Mucosa of descending colon (tissue), 3 donors: Measurements from ENCODE around the gene ST3GAL3. TPM values are rescaled to one million over a fixed set of nuclear protein-coding genes. Genes with fewer than 3 reads are reported as not detected.
A peak's percentile ranks its signal among the peaks of the same experiment; 100 is the strongest.

Source experiments
- ATAC-seq: fragments of 200-7000 bp; cut with Tn5 transposase; one replicate; pipeline ENCODE4 v1.9.1; 2020; ENCODE audit warnings: mild to moderate bottlenecking, moderate library complexity
- DNase-seq, 3 donors: peaks; one replicate each; pipeline ENCODE4 v3.0.0-alpha.2; 2020
- H3K36me3 ChIP-seq: fragments of 200-600 bp; one replicate; pipeline ENCODE4 v1.8.0; 2021; ENCODE audit warnings: low read depth, mild to moderate bottlenecking
- H3K4me1 ChIP-seq: fragments of 200-600 bp; one replicate; pipeline ENCODE4 v1.8.0; 2021; ENCODE audit warnings: low read depth, mild to moderate bottlenecking
- H3K4me3 ChIP-seq: fragments of 200-600 bp; one replicate; pipeline ENCODE4 v1.8.0; 2021; ENCODE audit warnings: mild to moderate bottlenecking
- H3K9me3 ChIP-seq: fragments of 200-600 bp; one replicate; pipeline ENCODE4 v1.8.0; 2021; ENCODE audit warnings: mild to moderate bottlenecking
- intact Hi-C, 2 donors: fragments of 100-400 bp; cut with DNase I in 1 of 2; cut with micrococcal nuclease in 1 of 2; formaldehyde crosslinking; loops; one replicate each; pipeline versions ENCODE4 v1.11.0 to v1.11.1; 2022; cut with DNase I, micrococcal nuclease
- total RNA-seq, 3 donors: library from RNA; stranded (reverse); fragmentation: NEBNext Ultra II Directional in 2 of 3; extraction: Animal tissue kit (Norgen Biotek cat#: 25700) in 2 of 3; gene quantifications; one replicate each; pipeline versions ENCODE4 v1.2.1 to v1.2.4, GENCODE V29; 2021 to 2023
- TF ChIP-seq, protein P1 (sequence below): fragments of 200-600 bp; IDR thresholded peaks from one replicate; pipeline ENCODE4 v1.8.0; 2022; ENCODE audit warnings: antibody characterized with exemption, mild to moderate bottlenecking
- donor health status: DM: no; HTN: no; CAD: no; lungs with moderate emphysema.
- donor health status: DM: no; HTN: no; CAD: no.
- donor health status: DM: no; HTN: yes; CAD: no.

The ST3GAL3 gene
- total RNA-seq, 3 donors from 2014 or later: 9.5 to 26.3 (median 18.2) TPM

DNA sequence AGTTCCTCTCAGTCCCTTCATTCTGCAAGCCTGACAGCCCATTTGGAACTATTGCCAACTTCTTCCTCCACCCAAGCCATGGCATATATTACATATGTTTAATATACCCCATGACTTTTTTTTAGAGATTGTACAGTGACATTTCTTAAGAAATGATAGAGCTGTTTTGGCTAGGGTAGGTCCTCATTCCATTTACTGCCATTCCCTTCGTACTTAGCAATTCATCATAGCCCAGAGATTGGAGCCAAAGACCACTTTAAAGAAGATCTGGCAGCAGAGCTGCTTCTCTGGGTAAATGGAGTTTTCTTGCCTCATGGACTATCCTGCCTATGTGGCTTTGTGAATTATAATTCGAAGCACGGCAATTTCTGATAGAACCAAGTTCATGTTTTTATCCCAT lies 93.4 kb downstream of the ST3GAL3 start:
- Histone ChIP-seq H3K36me3 (no peaks in the 10 kb centered on the region), H3K9me3 (no peaks in the 10 kb centered on the region), H3K4me3 (no peak overlapping the region), H3K4me1 (no peaks in the 10 kb centered on the region)
- intact Hi-C loops: no loop called here
- TF ChIP-seq, protein P1, sequence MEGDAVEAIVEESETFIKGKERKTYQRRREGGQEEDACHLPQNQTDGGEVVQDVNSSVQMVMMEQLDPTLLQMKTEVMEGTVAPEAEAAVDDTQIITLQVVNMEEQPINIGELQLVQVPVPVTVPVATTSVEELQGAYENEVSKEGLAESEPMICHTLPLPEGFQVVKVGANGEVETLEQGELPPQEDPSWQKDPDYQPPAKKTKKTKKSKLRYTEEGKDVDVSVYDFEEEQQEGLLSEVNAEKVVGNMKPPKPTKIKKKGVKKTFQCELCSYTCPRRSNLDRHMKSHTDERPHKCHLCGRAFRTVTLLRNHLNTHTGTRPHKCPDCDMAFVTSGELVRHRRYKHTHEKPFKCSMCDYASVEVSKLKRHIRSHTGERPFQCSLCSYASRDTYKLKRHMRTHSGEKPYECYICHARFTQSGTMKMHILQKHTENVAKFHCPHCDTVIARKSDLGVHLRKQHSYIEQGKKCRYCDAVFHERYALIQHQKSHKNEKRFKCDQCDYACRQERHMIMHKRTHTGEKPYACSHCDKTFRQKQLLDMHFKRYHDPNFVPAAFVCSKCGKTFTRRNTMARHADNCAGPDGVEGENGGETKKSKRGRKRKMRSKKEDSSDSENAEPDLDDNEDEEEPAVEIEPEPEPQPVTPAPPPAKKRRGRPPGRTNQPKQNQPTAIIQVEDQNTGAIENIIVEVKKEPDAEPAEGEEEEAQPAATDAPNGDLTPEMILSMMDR: no peak
- no peak for DNase-seq
- no peak for ATAC-seq

DNA sequence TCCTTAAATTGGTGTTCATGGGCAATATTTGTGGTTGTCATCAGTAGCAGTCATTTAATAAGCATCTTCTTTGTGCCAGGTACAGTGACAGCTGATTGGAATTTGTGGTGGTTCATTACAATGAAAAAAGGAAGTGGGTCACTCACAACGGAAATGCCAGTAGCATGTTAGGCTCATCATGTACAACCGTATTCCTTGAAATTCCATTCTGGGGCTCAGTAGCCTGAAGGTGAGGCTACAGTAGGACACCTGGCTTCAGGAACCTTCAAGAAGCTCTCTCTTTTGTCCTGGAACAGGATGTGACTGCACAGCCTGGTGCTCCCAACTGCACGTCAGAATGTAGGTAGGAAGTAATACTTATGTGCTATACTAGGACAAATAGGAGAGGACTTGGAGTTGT lies 93.9 kb downstream of the ST3GAL3 start:
- TF ChIP-seq, protein P1: no peak
- Histone ChIP-seq H3K9me3 (no peaks in the 10 kb centered on the region), H3K36me3 (no peaks in the 10 kb centered on the region), H3K4me1 (no peaks in the 10 kb centered on the region), H3K4me3 (no peak overlapping the region)
- intact Hi-C loops: no loop called here
- ATAC-seq: no peak
- DNase-seq: no peak

DNA sequence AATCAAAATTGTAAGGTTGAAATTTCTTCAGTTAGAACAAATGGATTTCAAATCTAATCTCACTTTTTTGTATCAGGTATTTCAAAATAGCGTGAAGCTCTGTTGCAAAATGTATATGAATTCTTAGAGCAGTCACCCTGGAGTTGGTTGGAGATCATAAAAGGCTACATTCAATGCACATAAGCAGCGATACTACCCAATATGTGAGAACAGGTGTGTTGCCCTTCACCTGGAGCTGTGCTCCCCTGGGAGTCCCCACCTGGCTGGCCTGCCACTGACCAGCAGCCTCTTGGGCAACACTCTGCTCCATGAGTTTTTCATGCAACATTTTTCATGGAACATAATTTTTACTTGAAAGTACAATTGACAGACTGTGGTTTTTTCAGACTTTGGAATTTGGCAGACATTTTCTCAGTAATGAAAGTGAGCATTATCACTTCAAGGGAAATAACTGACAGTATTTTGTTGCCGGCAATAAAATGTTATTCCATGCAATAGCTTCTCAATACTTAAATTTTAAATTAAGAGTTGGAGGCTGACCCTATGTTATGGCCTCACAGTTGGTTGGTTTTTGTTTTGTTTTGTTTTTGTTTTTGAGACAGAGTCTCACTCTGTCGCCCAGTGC lies 95.1 kb downstream of the ST3GAL3 start:
- DNase-seq (no peak), ATAC-seq (peak; percentile 60)
- intact Hi-C loops: no loop called here
- no peaks in the 10 kb centered on the region for H3K9me3 ChIP-seq
- no peak overlapping the region for H3K4me3 ChIP-seq
- TF ChIP-seq, protein P1: no peak
- no peaks in the 10 kb centered on the region for H3K36me3 ChIP-seq
- no peaks in the 10 kb centered on the region for H3K4me1 ChIP-seq

DNA sequence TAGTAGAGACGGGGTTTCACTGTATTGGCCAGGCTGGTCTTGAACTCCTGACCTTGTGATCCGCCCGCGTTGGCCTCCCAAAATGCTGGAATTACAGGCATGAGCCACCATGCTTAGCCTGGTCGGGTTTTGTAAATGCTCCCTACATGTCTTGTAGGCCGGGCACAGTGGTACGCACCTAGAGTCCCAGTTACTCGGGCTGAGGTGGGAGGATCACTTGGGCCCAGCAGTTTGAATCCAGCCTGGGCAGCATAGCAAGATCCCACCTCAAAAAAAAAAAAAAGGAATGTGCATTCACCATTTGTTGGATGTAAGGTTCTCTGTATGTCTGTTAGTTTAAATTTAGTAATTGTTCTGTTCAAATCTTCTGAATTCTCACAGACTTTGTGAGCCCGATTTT lies 95.8 kb downstream of the ST3GAL3 start:
- no peak overlapping the region for H3K4me3 ChIP-seq
- intact Hi-C loops: no loop called here
- no peak for ATAC-seq
- H3K9me3 ChIP-seq: no peaks in the 10 kb centered on the region
- no peaks in the 10 kb centered on the region for H3K4me1 ChIP-seq
- TF ChIP-seq, protein P1: no peak
- no peak for DNase-seq
- no peaks in the 10 kb centered on the region for H3K36me3 ChIP-seq

DNA sequence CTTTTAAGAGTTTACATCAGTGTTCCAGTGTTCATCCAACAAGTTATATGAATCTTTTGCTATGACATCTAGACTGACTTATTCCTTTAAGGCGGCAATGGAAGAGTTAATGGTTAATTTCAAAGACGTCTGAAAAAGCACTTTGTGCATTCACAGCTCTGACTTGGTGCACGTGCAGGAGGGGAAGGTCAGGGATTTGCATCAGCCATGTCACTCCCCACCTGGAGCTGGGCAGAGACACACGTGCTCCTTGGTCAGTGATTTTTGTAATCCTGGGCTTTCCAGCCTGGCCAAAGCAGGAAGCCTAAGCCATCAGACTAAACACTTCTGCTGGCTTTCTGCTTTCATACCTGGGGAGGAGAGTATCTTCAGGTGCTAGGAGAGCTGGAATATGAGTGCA lies 96.3 kb downstream of the ST3GAL3 start:
- Histone ChIP-seq H3K4me3 (no peak overlapping the region), H3K36me3 (no peaks in the 10 kb centered on the region), H3K4me1 (no peaks in the 10 kb centered on the region), H3K9me3 (no peaks in the 10 kb centered on the region)
- DNase-seq: no peak
- no peak for ATAC-seq
- intact Hi-C loops: no loop called here
- TF ChIP-seq, protein P1: no peak

DNA sequence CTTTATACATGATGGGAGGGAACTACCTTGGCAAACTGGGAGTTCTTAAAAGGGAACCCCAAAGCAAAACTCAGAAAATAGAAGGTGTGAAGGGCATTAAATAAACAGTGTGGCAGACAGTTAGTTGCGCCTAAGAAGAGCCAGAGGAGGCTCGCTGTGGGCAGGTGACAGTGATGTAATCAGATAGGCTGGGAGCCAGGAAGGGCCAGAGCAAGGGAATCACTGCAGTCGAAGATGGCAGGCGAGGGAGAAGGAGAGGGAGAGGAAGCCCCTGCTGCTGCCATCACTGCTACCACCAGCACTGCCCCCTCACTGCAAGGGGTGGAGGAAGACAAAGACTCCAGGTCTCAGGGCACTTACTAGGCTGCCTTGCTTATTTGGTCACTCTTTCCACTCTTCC lies 97.2 kb downstream of the ST3GAL3 start:
- intact Hi-C loops: no loop called here
- DNase-seq (no peak), ATAC-seq (no peak)
- no peak overlapping the region for H3K4me3 ChIP-seq
- H3K36me3 ChIP-seq: no peaks in the 10 kb centered on the region
- no peaks in the 10 kb centered on the region for H3K4me1 ChIP-seq
- TF ChIP-seq, protein P1: no peak
- H3K9me3 ChIP-seq: no peaks in the 10 kb centered on the region
